Measurements from ENCODE around the gene SMIM8. TPM values are rescaled to one million over a fixed set of nuclear protein-coding genes. Genes with fewer than 3 reads are reported as not detected.

SMIM8 gene
- total RNA-seq, 1 experiment from 2014 or later = 5.1 TPM

GRCh38 chr6:87342829-87343228 is 20.4 kb downstream of the SMIM8 start:
- DNase-seq (ENCODE audit: low read depth in 1 of 2, low spot score in 2 of 2) = no peak
- H3K36me3 ChIP-seq = no peaks in the 10 kb centered on the region
- H3K4me3 ChIP-seq = no peak overlapping the region
- H3K4me1 ChIP-seq (replicated peaks) = no peaks in the 10 kb centered on the region
- no peaks in the 10 kb centered on the region for H3K27me3 ChIP-seq (replicated peaks)
- no peak overlapping the region for H3K27ac ChIP-seq
- H3K9me3 ChIP-seq (replicated peaks) = no peaks in the 10 kb centered on the region

DNA sequence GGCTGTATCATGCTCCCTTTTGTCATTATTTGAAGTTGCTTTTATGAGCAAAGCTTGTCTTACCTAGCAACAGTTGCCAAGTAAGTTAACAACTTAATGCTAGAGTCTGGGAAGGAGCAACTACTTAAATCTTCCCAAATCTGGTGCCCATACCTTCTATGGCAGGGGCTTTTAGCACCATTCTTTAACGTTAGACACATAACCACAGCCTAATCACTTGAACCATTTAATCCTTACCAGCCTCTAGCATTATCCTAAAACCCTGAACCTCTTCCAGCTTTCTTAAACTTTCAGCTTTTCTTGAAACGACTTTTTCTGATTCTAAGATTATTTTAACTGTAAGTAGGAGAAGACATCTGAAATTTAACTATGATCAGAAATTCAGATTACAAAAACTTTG is 22.3 kb downstream of the SMIM8 start, which contains the start of gene C6orf163:
TSS of gene C6orf163 (plus strand) at position 83 of the 400 bp plus-strand sequence. CDS start at position 370, 287 bp downstream.
- Histone ChIP-seq H3K36me3 (no peaks in the 10 kb centered on the region), H3K9me3 (replicated peaks) (no peaks in the 10 kb centered on the region), H3K27me3 (replicated peaks) (no peaks in the 10 kb centered on the region), H3K27ac (no peak within 1 kb of the TSS), H3K4me1 (replicated peaks) (no peaks in the 10 kb centered on the region), H3K4me3 (no peak within 1 kb of the TSS)
- no peak for DNase-seq (ENCODE audit: low read depth in 1 of 2, low spot score in 2 of 2)

GRCh38 chr6:87346700-87347099 is 24.3 kb downstream of the SMIM8 start:
- no peaks in the 10 kb centered on the region for H3K9me3 ChIP-seq (replicated peaks)
- no peaks in the 10 kb centered on the region for H3K27me3 ChIP-seq (replicated peaks)

DNA sequence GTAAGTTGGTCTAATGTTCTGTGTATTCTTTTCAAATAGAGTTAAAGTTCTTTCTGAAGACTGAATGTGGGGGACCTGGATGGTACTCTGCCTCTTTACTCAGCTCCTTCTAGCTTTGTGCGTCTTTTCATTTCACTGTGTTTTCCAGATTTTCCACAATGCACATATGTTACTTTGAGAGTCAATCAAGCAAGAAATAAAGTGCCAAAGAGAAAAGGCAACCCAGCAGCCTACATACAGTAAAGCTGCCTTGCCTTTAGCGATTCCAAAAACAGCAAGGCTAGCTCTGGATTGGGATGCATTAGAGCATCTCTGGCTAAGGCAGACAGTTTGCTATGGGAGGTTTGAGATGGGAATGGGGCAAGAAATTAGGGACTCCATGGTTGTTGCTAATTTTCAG is 27.5 kb downstream of the SMIM8 start:
- Histone ChIP-seq H3K4me1 (replicated peaks) (no peaks in the 10 kb centered on the region), H3K27ac (no peak overlapping the region), H3K4me3 (no peak overlapping the region), H3K9me3 (replicated peaks) (no peaks in the 10 kb centered on the region), H3K27me3 (replicated peaks) (no peaks in the 10 kb centered on the region), H3K36me3 (no peaks in the 10 kb centered on the region)
- DNase-seq (ENCODE audit: low read depth in 1 of 2, low spot score in 2 of 2) = no peak

More at GRCh38 chr6:87346700-87347099, 24.3 kb downstream of the SMIM8 start:
- H3K27ac ChIP-seq = no peak overlapping the region
- no peak for DNase-seq (ENCODE audit: low read depth in 1 of 2, low spot score in 2 of 2)
- H3K4me1 ChIP-seq (replicated peaks) = no peaks in the 10 kb centered on the region
- no peaks in the 10 kb centered on the region for H3K36me3 ChIP-seq
- H3K4me3 ChIP-seq = no peak overlapping the region

- H3K4me3 ChIP-seq = no peak overlapping the region
- no peak for DNase-seq (ENCODE audit: low read depth in 1 of 2, low spot score in 2 of 2)
- no peaks in the 10 kb centered on the region for H3K36me3 ChIP-seq
- no peaks in the 10 kb centered on the region for H3K27me3 ChIP-seq (replicated peaks)
- H3K9me3 ChIP-seq (replicated peaks) = no peaks in the 10 kb centered on the region
- no peak overlapping the region for H3K27ac ChIP-seq
- H3K4me1 ChIP-seq (replicated peaks) = no peaks in the 10 kb centered on the region
These were observed 28.1 kb downstream of the SMIM8 start for GRCh38 chr6:87350516-87350915.

- Histone ChIP-seq H3K4me1 (replicated peaks) (no peaks in the 10 kb centered on the region), H3K27ac (no peak overlapping the region), H3K9me3 (replicated peaks) (no peaks in the 10 kb centered on the region), H3K4me3 (no peak overlapping the region), H3K27me3 (replicated peaks) (no peaks in the 10 kb centered on the region), H3K36me3 (no peaks in the 10 kb centered on the region)
- DNase-seq (ENCODE audit: low read depth in 1 of 2, low spot score in 2 of 2) = no peak
These were observed 29.2 kb downstream of the SMIM8 start for GRCh38 chr6:87351583-87351982.

- no peak overlapping the region for H3K27ac ChIP-seq
- no peak overlapping the region for H3K4me3 ChIP-seq
- no peaks in the 10 kb centered on the region for H3K4me1 ChIP-seq (replicated peaks)
- no peak for DNase-seq (ENCODE audit: low read depth in 1 of 2, low spot score in 2 of 2)
- no peaks in the 10 kb centered on the region for H3K36me3 ChIP-seq
- no peaks in the 10 kb centered on the region for H3K27me3 ChIP-seq (replicated peaks)
- no peaks in the 10 kb centered on the region for H3K9me3 ChIP-seq (replicated peaks)
These were observed 33.8 kb downstream of the SMIM8 start for GRCh38 chr6:87356181-87356580.

- no peak overlapping the region for H3K27ac ChIP-seq
- H3K4me1 ChIP-seq (replicated peaks) = no peaks in the 10 kb centered on the region
- no peak for DNase-seq (ENCODE audit: low read depth in 1 of 2, low spot score in 2 of 2)
- no peaks in the 10 kb centered on the region for H3K36me3 ChIP-seq
- no peaks in the 10 kb centered on the region; the same call in 1 of the 2 replicates for H3K9me3 ChIP-seq (replicated peaks)
- H3K4me3 ChIP-seq = no peak overlapping the region
- no peaks in the 10 kb centered on the region for H3K27me3 ChIP-seq (replicated peaks)
These were observed 35.2 kb downstream of the SMIM8 start for GRCh38 chr6:87357479-87358196.

- H3K27ac ChIP-seq = no peak overlapping the region
These were observed 42.3 kb downstream of the SMIM8 start for GRCh38 chr6:87364602-87365252.

DNA sequence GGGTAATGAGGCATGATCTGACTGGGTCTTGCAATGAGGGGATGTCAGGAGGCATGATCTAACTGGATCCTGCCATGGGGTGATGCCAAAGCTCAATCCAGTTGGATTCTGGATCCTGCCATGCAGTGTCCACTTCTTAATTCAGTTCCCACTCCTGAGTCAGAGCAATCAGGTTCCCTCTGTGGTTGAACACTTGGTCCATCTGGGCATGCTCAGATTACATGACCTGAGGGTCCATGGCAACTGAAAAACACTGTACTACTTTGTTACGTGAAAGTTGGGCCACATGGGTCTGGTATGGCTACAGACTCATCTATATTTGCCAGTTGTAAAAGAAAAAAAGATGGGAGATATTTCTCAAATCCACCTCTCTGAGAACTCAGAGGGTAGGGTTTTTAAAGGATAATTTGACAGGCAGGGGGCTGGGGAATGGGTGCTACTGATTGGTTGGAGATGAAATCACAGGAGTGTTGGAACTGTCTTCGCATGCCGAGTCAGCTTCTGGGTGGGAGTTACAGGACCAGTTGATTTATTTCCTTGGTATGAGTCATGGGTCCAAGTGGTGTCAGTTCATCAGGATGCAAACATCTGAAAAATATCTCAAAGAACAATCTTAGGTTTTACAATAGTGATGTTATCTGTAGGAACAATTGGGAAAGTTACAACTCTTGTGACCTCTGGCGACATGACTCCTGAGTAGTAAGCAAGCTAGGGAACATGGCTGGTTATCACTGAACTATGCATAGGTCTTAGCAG is 43.9 kb downstream of the SMIM8 start:
- H3K9me3 ChIP-seq (replicated peaks) = no peaks in the 10 kb centered on the region; the same call in 1 of the 2 replicates
- no peak overlapping the region for H3K27ac ChIP-seq
- H3K4me1 ChIP-seq (replicated peaks) = no peaks in the 10 kb centered on the region
- DNase-seq (ENCODE audit: low read depth in 1 of 2, low spot score in 2 of 2) = no peak
- no peaks in the 10 kb centered on the region for H3K36me3 ChIP-seq
- H3K4me3 ChIP-seq = no peak overlapping the region
- H3K27me3 ChIP-seq (replicated peaks) = no peaks in the 10 kb centered on the region

More at GRCh38 chr6:87364602-87365252, 42.3 kb downstream of the SMIM8 start:
- no peaks in the 10 kb centered on the region for H3K4me1 ChIP-seq (replicated peaks)
- no peaks in the 10 kb centered on the region for H3K36me3 ChIP-seq
- no peak overlapping the region for H3K4me3 ChIP-seq
- no peaks in the 10 kb centered on the region for H3K27me3 ChIP-seq (replicated peaks)
- DNase-seq (ENCODE audit: low read depth in 1 of 2, low spot score in 2 of 2) = no peak
- H3K9me3 ChIP-seq (replicated peaks) = no peaks in the 10 kb centered on the region; the same call in 1 of the 2 replicates

DNA sequence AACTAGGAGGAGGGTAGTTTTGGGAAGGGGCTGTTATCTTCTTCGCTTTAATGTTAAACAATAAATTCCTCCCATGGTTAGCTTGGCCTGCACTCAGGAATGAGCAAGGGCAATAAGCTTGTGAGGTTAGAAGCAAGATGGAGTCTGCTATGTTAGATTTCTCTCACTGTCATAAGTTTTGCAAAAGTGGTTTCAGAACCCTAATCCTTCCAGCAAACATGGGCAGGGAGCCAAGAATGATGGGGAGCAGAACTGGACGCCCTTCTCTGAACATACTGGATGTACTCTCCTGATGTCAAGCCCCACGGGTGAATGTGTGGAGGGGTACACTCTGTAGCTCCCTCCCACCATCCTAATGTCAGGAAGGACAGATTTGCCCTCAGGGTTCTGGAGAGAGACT is 44.5 kb downstream of the SMIM8 start:
- no peaks in the 10 kb centered on the region; the same call in 1 of the 2 replicates for H3K9me3 ChIP-seq (replicated peaks)
- H3K4me3 ChIP-seq = no peak overlapping the region
- H3K27me3 ChIP-seq (replicated peaks) = no peaks in the 10 kb centered on the region
- no peak overlapping the region for H3K27ac ChIP-seq
- no peaks in the 10 kb centered on the region for H3K36me3 ChIP-seq
- DNase-seq (ENCODE audit: low read depth in 1 of 2, low spot score in 2 of 2) = no peak
- no peaks in the 10 kb centered on the region for H3K4me1 ChIP-seq (replicated peaks)

- Histone ChIP-seq H3K4me1 (replicated peaks) (no peaks in the 10 kb centered on the region), H3K9me3 (replicated peaks) (no peaks in the 10 kb centered on the region), H3K27me3 (replicated peaks) (no peaks in the 10 kb centered on the region), H3K36me3 (no peaks in the 10 kb centered on the region), H3K27ac (no peak overlapping the region), H3K4me3 (no peak overlapping the region)
- DNase-seq (ENCODE audit: low read depth in 1 of 2, low spot score in 2 of 2) = no peak
These were observed 51.0 kb downstream of the SMIM8 start for GRCh38 chr6:87373377-87373776.

- Histone ChIP-seq H3K27me3 (replicated peaks) (no peaks in the 10 kb centered on the region), H3K4me1 (replicated peaks) (no peaks in the 10 kb centered on the region), H3K36me3 (no peaks in the 10 kb centered on the region), H3K4me3 (no peak overlapping the region), H3K9me3 (replicated peaks) (no peaks in the 10 kb centered on the region), H3K27ac (no peak overlapping the region)
- DNase-seq (ENCODE audit: low read depth in 1 of 2, low spot score in 2 of 2) = no peak
These were observed 52.9 kb downstream of the SMIM8 start for GRCh38 chr6:87375315-87375714.

GRCh38 chr6:87376643-87377042 is 54.3 kb downstream of the SMIM8 start:
- no peak overlapping the region for H3K4me3 ChIP-seq
- no peaks in the 10 kb centered on the region for H3K4me1 ChIP-seq (replicated peaks)
- no peaks in the 10 kb centered on the region for H3K27me3 ChIP-seq (replicated peaks)
- no peaks in the 10 kb centered on the region for H3K9me3 ChIP-seq (replicated peaks)
- H3K36me3 ChIP-seq = no peaks in the 10 kb centered on the region
- no peak for DNase-seq (ENCODE audit: low read depth in 1 of 2, low spot score in 2 of 2)
- H3K27ac ChIP-seq = no peak overlapping the region
